Breast epithelium (tissue), 3 donors: ENCODE measurements around the gene WIZ.

Experiments
- CTCF ChIP-seq, 3 donors: fragments of 450-650 bp; IDR thresholded peaks; one replicate each; pipeline ENCODE4 v1.5.1; 2016 to 2017; ENCODE audit warnings: antibody characterized with exemption in 3 of 3, mild to moderate bottlenecking in 3 of 3, moderate library complexity in 3 of 3
- POLR2A ChIP-seq: fragments of 450-650 bp; IDR thresholded peaks from one replicate; pipeline ENCODE4 v1.6.1; 2016; ENCODE audit warnings: antibody characterized with exemption, mild to moderate bottlenecking, moderate library complexity
- POLR2AphosphoS5 ChIP-seq, 3 donors: sonication (generic); formaldehyde crosslinking; IDR thresholded peaks; one replicate each; pipeline ENCODE4 v1.6.1; 2017; ENCODE audit warnings: antibody characterized with exemption in 3 of 3

DNA sequence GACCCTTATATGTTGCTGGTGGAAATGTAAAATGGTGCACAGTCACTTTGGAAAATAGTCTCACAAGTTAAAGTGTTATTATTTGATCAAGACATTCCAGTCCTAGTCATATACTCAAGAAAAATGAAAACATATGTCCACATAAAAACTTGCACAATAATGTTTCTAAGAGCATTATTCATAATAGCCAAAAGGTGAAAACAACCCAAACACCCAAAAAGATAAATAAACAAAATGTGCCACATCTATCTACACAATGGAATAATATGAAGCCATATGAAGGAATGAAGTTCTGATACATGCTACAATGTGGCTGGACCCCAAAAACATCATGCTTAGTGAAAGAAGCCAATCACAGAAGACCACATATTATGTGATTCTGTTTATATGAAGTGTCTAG is 55.8 kb downstream of the WIZ start:
- TF ChIP-seq CTCF (IDR thresholded peaks at IDR 0.05) = no peak
- TF ChIP-seq POLR2AphosphoS5 (IDR thresholded peaks at IDR 0.05) = no peak
- no peak for TF ChIP-seq POLR2A
